Activated B cell treated with CpG ODN at 0.5 μM for 24 hours (primary cell): Measurements from ENCODE around the gene GIPC2. TPM values are rescaled to one million over a fixed set of nuclear protein-coding genes. Genes with fewer than 3 reads are reported as not detected.

ENCODE experiments used
- ATAC-seq: fragments of 200-7000 bp; cut with Tn5 transposase; one replicate; pipeline ENCODE4 v1.10.0; 2021; ENCODE audit warnings: low read depth, mild to moderate bottlenecking, moderate library complexity
- CTCF ChIA-PET: fragments of 350-600 bp; sonication (Branson Sonifier 250); formaldehyde crosslinking; loops from one replicate; lab custom pipeline; 2021; ENCODE audit warnings: antibody characterized with exemption; lab: Charles Lee
- POLR2A ChIA-PET: fragments of 350-600 bp; sonication (Branson Sonifier 250); formaldehyde crosslinking; loops from one replicate; lab custom pipeline; 2021; ENCODE audit warnings: antibody characterized with exemption; lab: Charles Lee
- DNase-seq: peaks from one replicate; pipeline ENCODE4 v3.0.0; 2022
- H3K27ac Mint-ChIP-seq: one replicate; pipeline ENCODE4 v1.8.0; 2020; ENCODE audit warnings: mixed read lengths
- H3K27me3 Mint-ChIP-seq: one replicate; pipeline ENCODE4 v1.8.0; 2021; ENCODE audit warnings: mixed read lengths
- H3K36me3 Mint-ChIP-seq: one replicate; pipeline ENCODE4 v1.8.0; 2021; ENCODE audit warnings: low read depth, mixed read lengths
- H3K4me1 Mint-ChIP-seq: one replicate; pipeline ENCODE4 v1.8.0; 2021; ENCODE audit warnings: mixed read lengths
- H3K4me3 Mint-ChIP-seq: one replicate; pipeline ENCODE4 v1.8.0; 2020; ENCODE audit warnings: mild to moderate bottlenecking, mixed read lengths
- H3K9me3 Mint-ChIP-seq: one replicate; pipeline ENCODE4 v1.8.0; 2020; ENCODE audit warnings: mixed read lengths
- CTCF ChIP-seq: fragments of 200-600 bp; IDR thresholded peaks from one replicate; pipeline ENCODE4 v1.8.0; 2022; ENCODE audit warnings: antibody characterized with exemption, mild to moderate bottlenecking
- intact Hi-C: fragments of 100-400 bp; cut with micrococcal nuclease; formaldehyde crosslinking; loops from one replicate; pipeline ENCODE4 v1.15.1; 2024
- total RNA-seq: library from RNA; stranded (reverse); gene quantifications from 2 replicates; pipeline ENCODE4 v1.2.3, GENCODE V29; 2022

The GIPC2 gene
- total RNA-seq, 1 donor from 2014 or later: not detected

- DNase-seq (no peak), ATAC-seq (no peak)
- Mint-ChIP-seq H3K4me3 (no peak overlapping the region), H3K27me3 (peaks cover 12% of the 10 kb centered on the region), H3K27ac (no peak overlapping the region), H3K4me1 (no peaks in the 10 kb centered on the region), H3K9me3 (no peaks in the 10 kb centered on the region), H3K36me3 (no peaks in the 10 kb centered on the region)
- no peak for TF ChIP-seq CTCF
- ChIA-PET CTCF (no interaction called here), POLR2A (no interaction called here)
- intact Hi-C loops: no loop called here
These were observed 7.7 kb downstream of the GIPC2 start for GRCh38 chr1:78053498-78053897.

GRCh38 chr1:78054559-78054958 lies 8.8 kb downstream of the GIPC2 start:
- intact Hi-C loops: no loop called here
- Mint-ChIP-seq H3K9me3 (no peaks in the 10 kb centered on the region), H3K36me3 (no peaks in the 10 kb centered on the region), H3K4me1 (no peaks in the 10 kb centered on the region), H3K27me3 (peaks cover 7% of the 10 kb centered on the region), H3K27ac (no peak overlapping the region), H3K4me3 (no peak overlapping the region)
- TF ChIP-seq CTCF: no peak
- CTCF ChIA-PET: no interaction called here
- DNase-seq: no peak
- no peak for ATAC-seq
- POLR2A ChIA-PET: no interaction called here

GRCh38 chr1:78054972-78055371 lies 9.2 kb downstream of the GIPC2 start:
- no peak for TF ChIP-seq CTCF
- Mint-ChIP-seq H3K9me3 (no peaks in the 10 kb centered on the region), H3K27me3 (peaks cover 8% of the 10 kb centered on the region), H3K27ac (no peak overlapping the region), H3K4me3 (no peak overlapping the region), H3K4me1 (no peaks in the 10 kb centered on the region), H3K36me3 (no peaks in the 10 kb centered on the region)
- ChIA-PET POLR2A (no interaction called here), CTCF (no interaction called here)
- intact Hi-C loops: no loop called here
- ATAC-seq (no peak), DNase-seq (no peak)

GRCh38 chr1:78055565-78056132 lies 9.9 kb downstream of the GIPC2 start:
- ChIA-PET CTCF (no interaction called here), POLR2A (no interaction called here)
- Mint-ChIP-seq H3K36me3 (no peaks in the 10 kb centered on the region), H3K4me1 (no peaks in the 10 kb centered on the region), H3K4me3 (no peak overlapping the region), H3K27me3 (peaks cover 8% of the 10 kb centered on the region), H3K27ac (no peak overlapping the region), H3K9me3 (no peaks in the 10 kb centered on the region)
- DNase-seq (no peak), ATAC-seq (no peak)
- TF ChIP-seq CTCF: no peak
- intact Hi-C loops: no loop called here

- ChIA-PET POLR2A (no interaction called here), CTCF (no interaction called here)
- intact Hi-C loops: no loop called here
- no peak for TF ChIP-seq CTCF
- Mint-ChIP-seq H3K27me3 (peaks cover 4% of the 10 kb centered on the region), H3K9me3 (no peaks in the 10 kb centered on the region), H3K4me3 (no peak overlapping the region), H3K27ac (no peak overlapping the region), H3K4me1 (no peaks in the 10 kb centered on the region), H3K36me3 (no peaks in the 10 kb centered on the region)
- no peak for DNase-seq
- no peak for ATAC-seq
These were observed 12.9 kb downstream of the GIPC2 start for GRCh38 chr1:78058670-78059069.
